Kidney (tissue), 14 donors: ENCODE data around the gene ITGA5. TPM values are rescaled to one million over a fixed set of nuclear protein-coding genes. Genes with fewer than 3 reads are reported as not detected.

Source experiments
- DNase-seq, 5 donors: peaks; one replicate each; pipeline ENCODE4 v3.0.0-alpha.2; 2013 to 2020
- FAIRE-seq: peaks from 2 replicates; lab custom pipeline; 2012; peaks lifted over from hg19 to GRCh38; lab: Jason Lieb, UNC
- H3K27ac ChIP-seq, 2 donors: one replicate each; pipeline ENCODE4 v1.7.0; 2013; ENCODE audit warnings: low read depth in 2 of 2, low read length in 2 of 2, inconsistent platforms in 1 of 2
- H3K27me3 ChIP-seq: one replicate; pipeline ENCODE4 v1.7.1; 2013; ENCODE audit warnings: low read length, inconsistent platforms; ENCODE audit not compliant: control insufficient read depth, insufficient read depth
- H3K36me3 ChIP-seq, 3 donors: one replicate each; pipeline versions ENCODE4 v1.7.0 to v1.7.1; 2013; ENCODE audit warnings: low read length in 3 of 3, control low read depth in 1 of 3, inconsistent platforms in 1 of 3; ENCODE audit not compliant: insufficient read depth in 3 of 3, control insufficient read depth in 2 of 3
- H3K4me1 ChIP-seq, 3 donors: one replicate each; pipeline versions ENCODE4 v1.7.0 to v1.7.1; 2013; ENCODE audit warnings: low read length in 3 of 3, inconsistent platforms in 1 of 3, low read depth in 1 of 3; ENCODE audit not compliant: control insufficient read depth in 2 of 3, insufficient read depth in 2 of 3
- H3K4me3 ChIP-seq, 3 donors: one replicate each; pipeline versions ENCODE4 v1.7.0 to v1.8.1; 2013; ENCODE audit warnings: low read length in 3 of 3, control low read depth in 1 of 3, inconsistent platforms in 1 of 3
- H3K9ac ChIP-seq, 3 donors: one replicate each; pipeline versions ENCODE4 v1.7.0 to v1.7.1; 2013; ENCODE audit warnings: low read length in 3 of 3, control low read depth in 1 of 3, inconsistent platforms in 1 of 3
- H3K9me3 ChIP-seq, 3 donors: one replicate each; pipeline versions ENCODE4 v1.7.0 to v1.7.1; 2013; ENCODE audit warnings: low read length in 3 of 3, control low read depth in 1 of 3, inconsistent platforms in 1 of 3; ENCODE audit not compliant: control insufficient read depth in 2 of 3, insufficient read depth in 1 of 3
- CTCF ChIP-seq: IDR thresholded peaks from 3 replicates; pipeline ENCODE4 v1.5.1; 2012; ENCODE audit warnings: mild to moderate bottlenecking, moderate library complexity, borderline replicate concordance; ENCODE audit not compliant: insufficient read depth; ENCODE audit errors: extremely low read depth
- intact Hi-C: fragments of 100-400 bp; cut with DNase I; formaldehyde crosslinking; loops from one replicate; pipeline ENCODE4 v1.11.1; 2022
- polyA plus RNA-seq: library from polyadenylated mRNA; stranded (reverse); fragments of 350-450 nt; fragmentation: Illumina TruSeq; extraction: RNeasy Lipid Tissue Mini Kit (QIAGEN cat#74804); gene quantifications from one replicate; pipeline ENCODE4 v1.2.3, GENCODE V29; 2014; ENCODE audit warnings: low read depth, low replicate concordance; ENCODE audit not compliant: insufficient read depth
- total RNA-seq: library from RNA; stranded (reverse); fragmentation: NEBNext Ultra II Directional; extraction: Animal tissue kit (Norgen Biotek cat#: 25700); gene quantifications from one replicate; pipeline ENCODE4 v1.2.1, GENCODE V29; 2021
- donor health status: control.
- donor health status: control.
- donor health status: control.
- donor health status: control.
- donor health status: control.
- donor health status: DM: yes; HTN: yes; CAD: no.
- donor health status: Normal renal cell carcinoma (clear cell type).

Gene ITGA5
- total and polyA plus RNA-seq, 2 donors from 2014 or later: 11.4 to 65.6 TPM

- no peak overlapping the region for H3K27ac ChIP-seq
- no peaks in the 10 kb centered on the region for H3K9me3 ChIP-seq
- H3K4me3 ChIP-seq: no peak overlapping the region
- H3K9ac ChIP-seq: no peak overlapping the region
- DNase-seq (no peak), FAIRE-seq (no peak)
- intact Hi-C loops: no loop called here
- H3K27me3 ChIP-seq: no peaks in the 10 kb centered on the region
- TF ChIP-seq CTCF: no peak
- no peaks in the 10 kb centered on the region for H3K36me3 ChIP-seq
- peaks cover 2 to 15% (median 9%) of the 10 kb centered on the region in 3 donors for H3K4me1 ChIP-seq
These were observed 56.0 kb downstream of the ITGA5 start for GRCh38 chr12:54363047-54363446.

- Histone ChIP-seq H3K9me3 (no peaks in the 10 kb centered on the region), H3K27me3 (no peaks in the 10 kb centered on the region), H3K9ac (no peak overlapping the region), H3K4me3 (no peak overlapping the region), H3K27ac (no peak overlapping the region), H3K36me3 (no peaks in the 10 kb centered on the region), H3K4me1 (peaks cover 2 to 18% (median 9%) of the 10 kb centered on the region in 3 donors)
- no peak for FAIRE-seq
- peak in 4 of 5 donors; percentile 93 to 97 (median 94) for DNase-seq
- TF ChIP-seq CTCF: peak; percentile 74
- intact Hi-C loops: no loop called here
These were observed 58.2 kb downstream of the ITGA5 start for GRCh38 chr12:54360717-54361456.

- Histone ChIP-seq H3K4me3 (peak overlapping the region; percentile 67 to 75 (median 74)), H3K27me3 (no peaks in the 10 kb centered on the region), H3K36me3 (no peaks in the 10 kb centered on the region), H3K4me1 (peaks cover 2 to 18% (median 9%) of the 10 kb centered on the region in 3 donors), H3K9ac (peak overlapping the region; percentile 1 to 69 (median 60)), H3K9me3 (no peaks in the 10 kb centered on the region), H3K27ac (peak overlapping the region; percentile 71 to 77)
- no peak for TF ChIP-seq CTCF
- intact Hi-C loops: loop anchor here (10.0 kb wide), 1 partner anchor 65 kb away; no protein-coding TSS in a partner anchor
- DNase-seq: no peak
- no peak for FAIRE-seq
These were observed 59.2 kb downstream of the ITGA5 start for GRCh38 chr12:54359762-54360351.
